Measurements from ENCODE around the gene PNPO. TPM values are rescaled to one million over a fixed set of nuclear protein-coding genes. Genes with fewer than 3 reads are reported as not detected.
A peak's percentile ranks its signal among the peaks of the same experiment; 100 is the strongest.

PNPO gene
- total RNA-seq, 1 donor from 2014 or later, result 7.1 TPM

DNA sequence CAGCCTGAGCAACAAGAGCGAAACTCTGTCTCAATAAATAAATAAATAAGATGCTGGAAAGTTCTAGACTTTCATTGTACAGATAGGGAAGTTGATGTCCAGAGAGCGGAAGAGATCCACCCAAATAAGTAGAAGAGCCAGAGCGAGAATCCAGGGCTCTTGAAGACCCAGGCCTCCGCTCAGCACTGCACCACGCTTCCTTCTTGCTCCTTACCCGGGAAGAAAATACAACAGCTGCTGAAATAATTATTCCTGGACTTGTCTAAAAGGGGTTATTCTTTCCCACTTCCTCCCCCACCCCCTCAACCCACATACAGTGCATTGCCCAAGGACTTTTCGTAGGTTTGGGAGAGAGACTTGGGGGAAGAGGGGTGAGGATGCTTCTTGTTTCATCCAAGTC is 56.2 kb downstream of the PNPO start:
- no peak for DNase-seq (ENCODE audit: low read depth, low spot score)
- H3K4me1 Mint-ChIP-seq, result peaks cover 76% of the 10 kb centered on the region
- H3K9me3 Mint-ChIP-seq, result no peaks in the 10 kb centered on the region
- H3K27me3 Mint-ChIP-seq (ENCODE audit: low read depth), result peaks cover 5% of the 10 kb centered on the region
- no peak for TF ChIP-seq CTCF (conservative IDR thresholded peaks at IDR 0.05)
- peaks cover 3% of the 10 kb centered on the region for H3K36me3 Mint-ChIP-seq (ENCODE audit: low read depth)
- H3K4me3 Mint-ChIP-seq, result peak overlapping the region; percentile 79
- H3K27ac Mint-ChIP-seq (ENCODE audit: unreplicated experiment), result peak overlapping the region; percentile 94

DNA sequence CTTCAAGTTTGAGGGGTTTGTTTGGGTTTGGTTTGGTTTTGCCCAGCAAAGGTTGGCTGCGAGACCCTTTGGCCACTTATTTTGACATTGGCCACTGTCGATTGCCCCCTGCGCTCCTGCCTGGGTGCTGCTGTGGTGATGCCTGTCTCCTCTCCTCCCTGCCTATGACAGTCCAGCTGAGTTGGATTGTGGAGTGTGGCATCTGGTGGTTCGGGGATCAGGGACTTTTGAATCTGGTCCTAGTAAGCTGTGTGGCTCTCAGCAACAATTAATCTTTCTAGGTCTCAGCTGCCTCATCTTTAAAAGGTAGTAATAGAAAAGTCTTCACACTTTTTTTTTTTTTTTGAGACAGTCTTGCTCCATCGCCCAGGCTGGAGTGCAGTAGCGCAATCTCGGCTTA is 56.7 kb downstream of the PNPO start:
- no peaks in the 10 kb centered on the region for H3K9me3 Mint-ChIP-seq
- H3K4me1 Mint-ChIP-seq, result peaks cover 76% of the 10 kb centered on the region
- peaks cover 3% of the 10 kb centered on the region for H3K36me3 Mint-ChIP-seq (ENCODE audit: low read depth)
- H3K27me3 Mint-ChIP-seq (ENCODE audit: low read depth), result peaks cover 5% of the 10 kb centered on the region
- TF ChIP-seq CTCF (conservative IDR thresholded peaks at IDR 0.05), result no peak
- H3K4me3 Mint-ChIP-seq, result peak overlapping the region; percentile 79
- DNase-seq (ENCODE audit: low read depth, low spot score), result no peak
- H3K27ac Mint-ChIP-seq (ENCODE audit: unreplicated experiment), result peak overlapping the region; percentile 94

Other genes with a start within 250 kb of the PNPO start
- 18.3 and 22.1 TPM in 2 replicates for gene TBKBP1, start 247.4 kb upstream of the PNPO start, total RNA-seq
- gene TBX21, start 208.3 kb upstream of the PNPO start, total RNA-seq, result not detected in 2 replicates
- gene OSBPL7, start 119.8 kb upstream of the PNPO start, total RNA-seq, result 14.3 and 14.6 TPM in 2 replicates
- gene MRPL10, start 110.0 kb upstream of the PNPO start, total RNA-seq, result 50.0 and 55.3 TPM in 2 replicates
- 0.84 and 1.4 TPM in 2 replicates for gene LRRC46, start 109.9 kb upstream of the PNPO start, total RNA-seq
- 32.7 and 37.8 TPM in 2 replicates for gene SCRN2, start 100.3 kb upstream of the PNPO start, total RNA-seq
- gene SP6, start 90.4 kb upstream of the PNPO start, total RNA-seq, result 0.16 and 0.25 TPM in 2 replicates
- gene SP2, start 45.3 kb upstream of the PNPO start, total RNA-seq, result 22.4 and 23.2 TPM in 2 replicates
- gene PRR15L, start 16.3 kb downstream of the PNPO start, total RNA-seq, result not detected in 2 replicates
- 285 and 301 TPM in 2 replicates for gene CDK5RAP3, start 29.5 kb downstream of the PNPO start, total RNA-seq
- gene COPZ2, start 96.2 kb downstream of the PNPO start, total RNA-seq, result 4.0 and 4.1 TPM in 2 replicates
- gene NFE2L1, start 106.8 kb downstream of the PNPO start, total RNA-seq, result 121 and 131 TPM in 2 replicates
- 210 and 216 TPM in 2 replicates for gene CBX1, start 159.9 kb downstream of the PNPO start, total RNA-seq
- 22.6 and 25.8 TPM in 2 replicates for gene SNX11, start 166.2 kb downstream of the PNPO start, total RNA-seq

All from neural crest cell (in vitro differentiated cells).